Measurements from ENCODE around the gene RPS6KA1. TPM values are rescaled to one million over a fixed set of nuclear protein-coding genes. Genes with fewer than 3 reads are reported as not detected.

RPS6KA1 gene
- total and polyA plus RNA-seq, 2 of the 8 experiments (the other 6 are each of a cell fraction or from before 2014, with no cell fraction given): 44.3 to 55.0 TPM

DNA sequence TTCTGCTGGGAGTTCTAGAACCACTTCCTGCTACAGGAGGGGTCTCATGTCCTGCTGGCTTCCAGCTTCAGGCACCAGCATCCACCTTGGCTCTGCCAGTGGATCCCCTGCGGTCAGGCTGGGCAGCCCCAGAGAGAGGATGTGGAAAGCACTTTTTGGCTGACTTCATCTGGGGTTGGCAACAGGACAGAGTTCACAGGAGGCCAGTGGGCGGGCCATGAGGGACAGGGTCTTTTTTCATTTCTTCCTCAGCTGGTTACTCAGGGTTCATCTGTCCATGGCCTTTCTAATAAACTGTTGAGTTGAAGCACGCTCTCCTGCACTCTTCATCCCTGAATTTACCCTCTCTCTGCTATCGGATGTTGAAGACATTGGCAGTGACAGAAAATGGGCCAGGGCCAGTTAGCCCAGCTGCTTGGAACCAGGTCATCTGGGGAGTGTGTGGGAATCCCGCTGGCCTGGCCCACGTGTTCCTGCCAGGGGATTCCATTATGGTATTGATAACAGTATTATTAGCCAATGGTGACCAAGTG lies 45.2 kb downstream of the RPS6KA1 start:
- H3K14ac ChIP-seq (ENCODE audit: insufficient read length): no peak overlapping the region
- no peaks in the 10 kb centered on the region for H3K79me1 ChIP-seq (ENCODE audit: low read depth, low read length)
- H3K27ac ChIP-seq (ENCODE audit: low read depth, low read length): no peak overlapping the region
- H4K91ac ChIP-seq (replicated peaks; ENCODE audit: insufficient read length, low read length): no peak overlapping the region
- no peak overlapping the region for H2AK5ac ChIP-seq (ENCODE audit: low read depth, low read length)
- H2BK120ac ChIP-seq (replicated peaks; ENCODE audit: low read depth, low read length): no peak overlapping the region
- H3K36me3 ChIP-seq (ENCODE audit: control insufficient read depth in 2 of 4, insufficient read depth in 4 of 4, low read length in 3 of 4): peaks cover 4 to 30% (median 25%) of the 10 kb centered on the region in 4 experiments; a peak in 7 of 8 replicates
- no peaks in the 10 kb centered on the region for H3K9me3 ChIP-seq (ENCODE audit: insufficient read depth in 2 of 2, low read depth in 1 of 2, low read length in 1 of 2)
- no peaks in the 10 kb centered on the region for H3K27me3 ChIP-seq (replicated peaks in 1 of 4; ENCODE audit: control insufficient read depth in 3 of 4, extremely low read depth in 1 of 4, insufficient read depth in 3 of 4, low read length in 3 of 4)
- no peak overlapping the region for H4K5ac ChIP-seq (ENCODE audit: insufficient read length, low read depth, low read length)
- H2BK5ac ChIP-seq (ENCODE audit: low read depth, low read length): no peak overlapping the region
- H3K23me2 ChIP-seq (ENCODE audit: low read depth, low read length): no peaks in the 10 kb centered on the region
- no peaks in the 10 kb centered on the region for H3K79me2 ChIP-seq (ENCODE audit: control insufficient read depth in 1 of 2, insufficient read depth in 2 of 2, low read length in 2 of 2)
- no peak overlapping the region for H3K4me3 ChIP-seq (ENCODE audit: extremely low read depth in 1 of 4, insufficient read depth in 2 of 4, low read depth in 3 of 4, low read length in 4 of 4)
- no peak overlapping the region for H2BK15ac ChIP-seq (ENCODE audit: low read length)
- H3K23ac ChIP-seq (ENCODE audit: insufficient read length): no peak overlapping the region
- DNase-seq (ENCODE audit: low read depth in 1 of 2, low spot score in 2 of 2) (no peak), FAIRE-seq (no peak)
- H3K4me2 ChIP-seq (ENCODE audit: insufficient read depth in 1 of 2, low read depth in 2 of 2, low read length in 2 of 2): no peak overlapping the region
- no peak overlapping the region for H3K18ac ChIP-seq (ENCODE audit: extremely low read depth, low read length)
- H2BK20ac ChIP-seq (ENCODE audit: low read length): no peak overlapping the region
- 93% methylated on average over 6 of the region's 6 CpGs; no CpG with 5 or more reads in 1 of the 2 experiments for WGBS, 2 experiments (ENCODE audit: extremely low coverage in 1 of 2, insufficient coverage in 1 of 2, insufficient read length in 1 of 2, insufficient replicate concordance in 2 of 2, low coverage in 1 of 2, low lambda C conversion rate in 2 of 2, missing lambda C conversion rate in 1 of 2)
- no peaks in the 10 kb centered on the region for H3K4me1 ChIP-seq (replicated peaks in 1 of 4; ENCODE audit: control insufficient read depth in 3 of 4, insufficient read depth in 4 of 4, low read length in 3 of 4)
- peaks cover 0 to 4% of the 10 kb centered on the region in 2 experiments for H4K20me1 ChIP-seq (replicated peaks in 1 of 2; ENCODE audit: control insufficient read depth in 1 of 2, insufficient read depth in 2 of 2, low read length in 2 of 2)
- no peak overlapping the region for H3K4ac ChIP-seq (replicated peaks; ENCODE audit: insufficient read length, low read depth, low read length)
- CTCF ChIA-PET (ENCODE audit: partially characterized antibody): interaction anchor here (0.6 to 1.0 kb wide), 2 partner anchors 33 to 202 kb away, joined by 3 read pairs; no protein-coding TSS in a partner anchor
- H3K56ac ChIP-seq (replicated peaks; ENCODE audit: insufficient read length, low read depth, low read length): no peak overlapping the region
- H4K8ac ChIP-seq (ENCODE audit: extremely low read depth, insufficient read depth, low read length): no peak overlapping the region
- H2AFZ ChIP-seq (ENCODE audit: low read length): no peak overlapping the region
- no peak overlapping the region for H2BK12ac ChIP-seq (ENCODE audit: low read depth, low read length)
- POLR2A ChIA-PET (ENCODE audit: partially characterized antibody): interaction anchor here (0.8 to 1.7 kb wide), 3 partner anchors 22 to 98 kb away, joined by 3 read pairs; no protein-coding TSS in a partner anchor
- no peak overlapping the region for H3K9ac ChIP-seq (replicated peaks in 1 of 4; ENCODE audit: extremely low read depth in 1 of 4, low read depth in 3 of 4, low read length in 3 of 4)
- no peak for TF ChIP-seq TAF1 (IDR thresholded peaks at IDR 0.05; ENCODE audit: low read depth, low read length)
- no peak for TF ChIP-seq POLR2AphosphoS5 (IDR thresholded peaks at IDR 0.05; ENCODE audit: low read depth, low read length)
- no peak for TF ChIP-seq RFX5 (IDR thresholded peaks at IDR 0.05; ENCODE audit: borderline replicate concordance, low read depth, low read length)
- TF ChIP-seq ZNF274 (IDR thresholded peaks at IDR 0.05; ENCODE audit: borderline replicate concordance, extremely low read depth, low read length): no peak
- no peak for TF ChIP-seq YY1 (IDR thresholded peaks at IDR 0.05; ENCODE audit: low read depth, low read length)
- no peak for TF ChIP-seq CTCF (IDR thresholded peaks at IDR 0.05; ENCODE audit: control extremely low read depth in 1 of 3, insufficient read depth in 1 of 3, low read depth in 1 of 3, low read length in 3 of 3)
- TF ChIP-seq CHD1 (IDR thresholded peaks at IDR 0.05; ENCODE audit: low read depth, low read length): no peak
- no peak for TF ChIP-seq JUND (IDR thresholded peaks at IDR 0.05; ENCODE audit: low read length)
- TF ChIP-seq EGR1 (IDR thresholded peaks at IDR 0.05; ENCODE audit: borderline replicate concordance, low read depth, low read length): no peak
- TF ChIP-seq GABPA (IDR thresholded peaks at IDR 0.05; ENCODE audit: borderline replicate concordance, insufficient read depth, low read length): no peak
- no peak for TF ChIP-seq RAD21 (IDR thresholded peaks at IDR 0.05 in 1 of 2, conservative IDR thresholded peaks at IDR 0.05 in 1 of 2; ENCODE audit: low read depth in 2 of 2, low read length in 2 of 2)

Data from H1 (cell line).